CD4-positive, CD25-positive, alpha-beta regulatory T cell (primary cell): ENCODE measurements around the gene INTS1. TPM values are rescaled to one million over a fixed set of nuclear protein-coding genes. Genes with fewer than 3 reads are reported as not detected.
A peak's percentile ranks its signal among the peaks of the same experiment; 100 is the strongest.

Experiments used
- ATAC-seq, 2 donors: fragments of 150-1000 bp; cut with Tn5 transposase; one replicate each; pipeline ENCODE4 v1.10.0; 2021; ENCODE audit warnings: low read depth in 2 of 2, moderate number of reproducible peaks in 2 of 2, moderate library complexity in 1 of 2
- DNase-seq, 3 donors: peaks; one replicate each; pipeline versions ENCODE4 v3.0.0 to v3.0.0-alpha.2; 2012 to 2022; ENCODE audit warnings: mixed read lengths in 1 of 3
- H3K27ac ChIP-seq: one replicate; pipeline ENCODE4 v1.7.0; 2013; ENCODE audit warnings: mild to moderate bottlenecking, low read length; ENCODE audit not compliant: insufficient read depth, poor library complexity, severe bottlenecking
- H3K27me3 ChIP-seq: one replicate; pipeline ENCODE4 v1.7.0; 2013; ENCODE audit warnings: low read length; ENCODE audit not compliant: control insufficient read depth, insufficient read depth
- H3K36me3 ChIP-seq: one replicate; pipeline ENCODE4 v1.7.0; 2013; ENCODE audit warnings: mild to moderate bottlenecking, low read length, moderate library complexity; ENCODE audit not compliant: control insufficient read depth, insufficient read depth
- H3K4me1 ChIP-seq: 2 replicates; pipeline ENCODE4 v1.7.0; 2013; ENCODE audit warnings: mild to moderate bottlenecking, low read length; ENCODE audit not compliant: insufficient read depth, control insufficient read depth, poor library complexity, severe bottlenecking
- H3K4me3 ChIP-seq: one replicate; pipeline ENCODE4 v1.7.0; 2013; ENCODE audit warnings: low read depth, mild to moderate bottlenecking, low read length, moderate library complexity
- H3K9me3 ChIP-seq, 2 experiments: 1 replicate in 1 of 2; 2 replicates in 1 of 2; pipeline ENCODE4 v1.7.0; 2013; ENCODE audit warnings: low read length in 2 of 2, mild to moderate bottlenecking in 1 of 2, moderate library complexity in 1 of 2; ENCODE audit not compliant: control insufficient read depth in 2 of 2
- H3K27ac Mint-ChIP-seq, 3 donors: one replicate each; pipeline ENCODE4 v1.8.0; 2020 to 2022; ENCODE audit warnings: mild to moderate bottlenecking in 3 of 3, mixed read lengths in 3 of 3, moderate library complexity in 2 of 3
- H3K27me3 Mint-ChIP-seq: one replicate; pipeline ENCODE4 v1.8.0; 2022; ENCODE audit warnings: mild to moderate bottlenecking, mixed read lengths
- H3K36me3 Mint-ChIP-seq: one replicate; pipeline ENCODE4 v1.8.0; 2020; ENCODE audit warnings: mixed read lengths
- H3K4me1 Mint-ChIP-seq, 4 donors: one replicate each; pipeline ENCODE4 v1.8.0; 2020 to 2022; ENCODE audit warnings: mixed read lengths in 4 of 4, mild to moderate bottlenecking in 1 of 4
- H3K4me3 Mint-ChIP-seq, 4 donors: one replicate each; pipeline ENCODE4 v1.8.0; 2020 to 2022; ENCODE audit warnings: mild to moderate bottlenecking in 4 of 4, mixed read lengths in 4 of 4, moderate library complexity in 3 of 4
- H3K9me3 Mint-ChIP-seq, 7 donors: one replicate each; pipeline ENCODE4 v1.8.0; 2020 to 2022; ENCODE audit warnings: mixed read lengths in 7 of 7, mild to moderate bottlenecking in 3 of 7, moderate library complexity in 2 of 7
- polyA plus RNA-seq, 4 donors: library from polyadenylated mRNA; unstranded; fragments of 300-500 nt; fragmentation: Illumina TruSeq; gene quantifications; one replicate each; pipeline ENCODE4 v1.2.3, GENCODE V29; 2021
- total RNA-seq: library from RNA; stranded (reverse); gene quantifications from one replicate; pipeline ENCODE4 v1.2.3, GENCODE V29; 2022

The INTS1 gene
- total and polyA plus RNA-seq, 5 donors from 2014 or later: 8.5 to 107 (median 10.3) TPM

GRCh38 chr7:1481300-1481699, 22.9 kb downstream of the INTS1 start:
- DNase-seq: no peak
- Histone ChIP-seq H3K4me3 (no peak overlapping the region), H3K4me1 (no peaks in the 10 kb centered on the region), H3K27ac (no peak overlapping the region), H3K27me3 (no peaks in the 10 kb centered on the region), H3K9me3 (no peaks in the 10 kb centered on the region), H3K36me3 (peaks cover 34% of the 10 kb centered on the region)
- no peak overlapping the region for H3K4me3 Mint-ChIP-seq
- H3K9me3 Mint-ChIP-seq: no peaks in the 10 kb centered on the region
- no peaks in the 10 kb centered on the region for H3K4me1 Mint-ChIP-seq
- H3K36me3 Mint-ChIP-seq: peaks cover 3% of the 10 kb centered on the region
- H3K27me3 Mint-ChIP-seq: no peaks in the 10 kb centered on the region
- ATAC-seq: no peak
- H3K27ac Mint-ChIP-seq: no peak overlapping the region

GRCh38 chr7:1480670-1481069, 23.5 kb downstream of the INTS1 start:
- H3K27me3 Mint-ChIP-seq: no peaks in the 10 kb centered on the region
- H3K27ac Mint-ChIP-seq: no peak overlapping the region
- Histone ChIP-seq H3K27ac (no peak overlapping the region), H3K4me1 (no peaks in the 10 kb centered on the region), H3K9me3 (no peaks in the 10 kb centered on the region), H3K27me3 (no peaks in the 10 kb centered on the region), H3K36me3 (peaks cover 29% of the 10 kb centered on the region), H3K4me3 (no peak overlapping the region)
- H3K4me1 Mint-ChIP-seq: no peaks in the 10 kb centered on the region
- no peak for DNase-seq
- H3K4me3 Mint-ChIP-seq: no peak overlapping the region
- no peaks in the 10 kb centered on the region for H3K9me3 Mint-ChIP-seq
- peaks cover under 1% of the 10 kb centered on the region for H3K36me3 Mint-ChIP-seq
- no peak for ATAC-seq

- Mint-ChIP-seq H3K4me1 (peaks cover 0 to 9% (median 4%) of the 10 kb centered on the region in 4 donors), H3K27ac (no peak overlapping the region), H3K4me3 (no peak overlapping the region), H3K9me3 (no peaks in the 10 kb centered on the region), H3K36me3 (no peaks in the 10 kb centered on the region), H3K27me3 (no peaks in the 10 kb centered on the region)
- H3K36me3 ChIP-seq: peaks cover 24% of the 10 kb centered on the region
- DNase-seq (no peak), ATAC-seq (no peak)
- H3K27ac ChIP-seq: no peak overlapping the region
- no peaks in the 10 kb centered on the region for H3K9me3 ChIP-seq
- no peaks in the 10 kb centered on the region for H3K27me3 ChIP-seq
- peaks cover 5% of the 10 kb centered on the region for H3K4me1 ChIP-seq
- no peak overlapping the region for H3K4me3 ChIP-seq
Observed at GRCh38 chr7:1479287-1479686, 24.9 kb downstream of the INTS1 start.

- H3K9me3 Mint-ChIP-seq: no peaks in the 10 kb centered on the region
- DNase-seq (no peak), ATAC-seq (no peak)
- H3K36me3 Mint-ChIP-seq: no peaks in the 10 kb centered on the region
- H3K27ac Mint-ChIP-seq: no peak overlapping the region
- no peaks in the 10 kb centered on the region for H3K27me3 ChIP-seq
- peaks cover 24% of the 10 kb centered on the region for H3K36me3 ChIP-seq
- H3K4me1 ChIP-seq: peaks cover 12% of the 10 kb centered on the region
- H3K4me1 Mint-ChIP-seq: peaks cover 0 to 9% (median 5%) of the 10 kb centered on the region in 4 donors
- no peak overlapping the region for H3K27ac ChIP-seq
- no peak overlapping the region for H3K4me3 Mint-ChIP-seq
- no peak overlapping the region for H3K4me3 ChIP-seq
- H3K9me3 ChIP-seq: no peaks in the 10 kb centered on the region
- no peaks in the 10 kb centered on the region for H3K27me3 Mint-ChIP-seq
Observed at GRCh38 chr7:1478480-1478879, 25.7 kb downstream of the INTS1 start.

- Mint-ChIP-seq H3K4me3 (no peak overlapping the region), H3K9me3 (no peaks in the 10 kb centered on the region), H3K36me3 (no peaks in the 10 kb centered on the region), H3K4me1 (peaks cover 0 to 9% (median 5%) of the 10 kb centered on the region in 4 donors), H3K27me3 (no peaks in the 10 kb centered on the region), H3K27ac (no peak overlapping the region)
- peaks cover 13% of the 10 kb centered on the region for H3K36me3 ChIP-seq
- no peaks in the 10 kb centered on the region for H3K27me3 ChIP-seq
- no peak overlapping the region for H3K4me3 ChIP-seq
- DNase-seq: no peak
- peaks cover 12% of the 10 kb centered on the region for H3K4me1 ChIP-seq
- no peak overlapping the region for H3K27ac ChIP-seq
- no peak for ATAC-seq
- H3K9me3 ChIP-seq: no peaks in the 10 kb centered on the region
Observed at GRCh38 chr7:1476859-1477258, 27.3 kb downstream of the INTS1 start.

GRCh38 chr7:1475991-1476390, 28.2 kb downstream of the INTS1 start:
- no peak overlapping the region for H3K27ac ChIP-seq
- no peaks in the 10 kb centered on the region for H3K27me3 ChIP-seq
- H3K4me1 ChIP-seq: peaks cover 12% of the 10 kb centered on the region
- no peaks in the 10 kb centered on the region for H3K9me3 ChIP-seq
- Mint-ChIP-seq H3K27me3 (no peaks in the 10 kb centered on the region), H3K36me3 (no peaks in the 10 kb centered on the region), H3K4me1 (peaks cover 0 to 9% (median 5%) of the 10 kb centered on the region in 4 donors), H3K9me3 (no peaks in the 10 kb centered on the region), H3K4me3 (no peak overlapping the region), H3K27ac (no peak overlapping the region)
- DNase-seq (no peak), ATAC-seq (no peak)
- H3K36me3 ChIP-seq: peaks cover 13% of the 10 kb centered on the region
- no peak overlapping the region for H3K4me3 ChIP-seq

GRCh38 chr7:1475393-1475792, 28.8 kb downstream of the INTS1 start:
- no peak for ATAC-seq
- Histone ChIP-seq H3K4me1 (peaks cover 12% of the 10 kb centered on the region), H3K27me3 (no peaks in the 10 kb centered on the region), H3K27ac (no peak overlapping the region), H3K36me3 (peaks cover 12% of the 10 kb centered on the region), H3K4me3 (no peak overlapping the region), H3K9me3 (no peaks in the 10 kb centered on the region)
- Mint-ChIP-seq H3K27me3 (no peaks in the 10 kb centered on the region), H3K9me3 (no peaks in the 10 kb centered on the region), H3K4me1 (peaks cover 0 to 9% (median 5%) of the 10 kb centered on the region in 4 donors), H3K27ac (peak overlapping the region in 1 of 3 donors; percentile 53), H3K4me3 (no peak overlapping the region), H3K36me3 (no peaks in the 10 kb centered on the region)
- DNase-seq: no peak

GRCh38 chr7:1474736-1475135, 29.5 kb downstream of the INTS1 start:
- Histone ChIP-seq H3K27me3 (no peaks in the 10 kb centered on the region), H3K4me1 (peaks cover 12% of the 10 kb centered on the region), H3K36me3 (peaks cover 8% of the 10 kb centered on the region), H3K9me3 (no peaks in the 10 kb centered on the region), H3K4me3 (no peak overlapping the region), H3K27ac (no peak overlapping the region)
- no peak for DNase-seq
- ATAC-seq: no peak
- H3K4me3 Mint-ChIP-seq: no peak overlapping the region
- H3K36me3 Mint-ChIP-seq: no peaks in the 10 kb centered on the region
- no peaks in the 10 kb centered on the region for H3K27me3 Mint-ChIP-seq
- no peak overlapping the region for H3K27ac Mint-ChIP-seq
- peaks cover 0 to 9% (median 5%) of the 10 kb centered on the region in 4 donors for H3K4me1 Mint-ChIP-seq
- no peaks in the 10 kb centered on the region for H3K9me3 Mint-ChIP-seq
